Measurements from ENCODE around the gene LGALS3BP. TPM values are rescaled to one million over a fixed set of nuclear protein-coding genes. Genes with fewer than 3 reads are reported as not detected.
"Not testable (repeated sequence)": the region's sequence is repeated elsewhere in the genome, so short reads cannot be mapped to it uniquely, and the experiment has no call there.

LGALS3BP gene
- total RNA-seq, 1 experiment from 2014 or later: 1,201 TPM

GRCh38 chr17:78973792-78974520, 5.8 kb downstream of the LGALS3BP start:
- no peak for DNase-seq (ENCODE audit: low read depth, low spot score)
- in situ Hi-C loops (cut with HindIII; ENCODE audit: low pct_unique_long_range_greater_than_20kb, low sequenced_read_pairs): loop anchor here (25.0 kb wide), 1 partner anchor 137 kb away; the partner anchor contains the start of gene USP36

- DNase-seq (ENCODE audit: low read depth, low spot score): no peak
- in situ Hi-C loops (cut with HindIII; ENCODE audit: low pct_unique_long_range_greater_than_20kb, low sequenced_read_pairs): loop anchor here (25.0 kb wide), 1 partner anchor 136 kb away; the partner anchor contains the start of gene USP36
Observed at GRCh38 chr17:78973196-78973595, 6.5 kb downstream of the LGALS3BP start.

GRCh38 chr17:78972507-78973105, 7.1 kb downstream of the LGALS3BP start:
- no peak for DNase-seq (ENCODE audit: low read depth, low spot score)
- in situ Hi-C loops (cut with HindIII; ENCODE audit: low pct_unique_long_range_greater_than_20kb, low sequenced_read_pairs): loop anchor here (25.0 kb wide), 1 partner anchor 135 kb away; the partner anchor contains the start of gene USP36

- in situ Hi-C loops (cut with HindIII; ENCODE audit: low pct_unique_long_range_greater_than_20kb, low sequenced_read_pairs): loop anchor here (25.0 kb wide), 1 partner anchor 135 kb away; the partner anchor contains the start of gene USP36
- DNase-seq (ENCODE audit: low read depth, low spot score): no peak
Observed at GRCh38 chr17:78971756-78972506, 7.8 kb downstream of the LGALS3BP start.

GRCh38 chr17:78970834-78971755, 8.6 kb downstream of the LGALS3BP start:
- DNase-seq (ENCODE audit: low read depth, low spot score): peak; percentile 93
- in situ Hi-C loops (cut with HindIII; ENCODE audit: low pct_unique_long_range_greater_than_20kb, low sequenced_read_pairs): loop anchor here (25.0 kb wide), 1 partner anchor 134 kb away; the partner anchor contains the start of gene USP36

GRCh38 chr17:78969865-78970264, 9.9 kb downstream of the LGALS3BP start:
- no peak for DNase-seq (ENCODE audit: low read depth, low spot score)
- in situ Hi-C loops (cut with HindIII; ENCODE audit: low pct_unique_long_range_greater_than_20kb, low sequenced_read_pairs): loop anchor here (25.0 kb wide), 1 partner anchor 133 kb away; the partner anchor contains the start of gene USP36

GRCh38 chr17:78967782-78968362, 11.9 kb downstream of the LGALS3BP start:
- DNase-seq (ENCODE audit: low read depth, low spot score): no peak
- in situ Hi-C loops (cut with HindIII; ENCODE audit: low pct_unique_long_range_greater_than_20kb, low sequenced_read_pairs): loop anchor here (25.0 kb wide), 1 partner anchor 131 kb away; the partner anchor contains the start of gene USP36

- in situ Hi-C loops (cut with HindIII; ENCODE audit: low pct_unique_long_range_greater_than_20kb, low sequenced_read_pairs): loop anchor here (25.0 kb wide), 1 partner anchor 130 kb away; the partner anchor contains the start of gene USP36
- DNase-seq (ENCODE audit: low read depth, low spot score): no peak
Observed at GRCh38 chr17:78966910-78967600, 12.7 kb downstream of the LGALS3BP start.

GRCh38 chr17:78966123-78966813, 13.5 kb downstream of the LGALS3BP start:
- no peak for DNase-seq (ENCODE audit: low read depth, low spot score)
- in situ Hi-C loops (cut with HindIII; ENCODE audit: low pct_unique_long_range_greater_than_20kb, low sequenced_read_pairs): loop anchor here (25.0 kb wide), 1 partner anchor 129 kb away; the partner anchor contains the start of gene USP36

GRCh38 chr17:78965491-78965924, 14.2 kb downstream of the LGALS3BP start:
- DNase-seq (ENCODE audit: low read depth, low spot score): no peak
- in situ Hi-C loops (cut with HindIII; ENCODE audit: low pct_unique_long_range_greater_than_20kb, low sequenced_read_pairs): loop anchor here (25.0 kb wide), 1 partner anchor 128 kb away; the partner anchor contains the start of gene USP36

- in situ Hi-C loops (cut with HindIII; ENCODE audit: low pct_unique_long_range_greater_than_20kb, low sequenced_read_pairs): loop anchor here (25.0 kb wide), 1 partner anchor 126 kb away; the partner anchor contains the start of gene USP36
Observed at GRCh38 chr17:78963378-78963777, 16.3 kb downstream of the LGALS3BP start.

GRCh38 chr17:78962984-78963348, 16.8 kb downstream of the LGALS3BP start:
- in situ Hi-C loops (cut with HindIII; ENCODE audit: low pct_unique_long_range_greater_than_20kb, low sequenced_read_pairs): loop anchor here (25.0 kb wide), 1 partner anchor 126 kb away; the partner anchor contains the start of gene USP36
- DNase-seq (ENCODE audit: low read depth, low spot score): not testable (repeated sequence)

More at GRCh38 chr17:78963378-78963777, 16.3 kb downstream of the LGALS3BP start:
- DNase-seq (ENCODE audit: low read depth, low spot score): no peak

- in situ Hi-C loops (cut with HindIII; ENCODE audit: low pct_unique_long_range_greater_than_20kb, low sequenced_read_pairs): loop anchor here (25.0 kb wide), 1 partner anchor 125 kb away; the partner anchor contains the start of gene USP36
- no peak for DNase-seq (ENCODE audit: low read depth, low spot score)
Observed at GRCh38 chr17:78962345-78962983, 17.3 kb downstream of the LGALS3BP start.

- in situ Hi-C loops (cut with HindIII; ENCODE audit: low pct_unique_long_range_greater_than_20kb, low sequenced_read_pairs): loop anchor here (25.0 kb wide), 1 partner anchor 124 kb away; the partner anchor contains the start of gene USP36
- no peak for DNase-seq (ENCODE audit: low read depth, low spot score)
Observed at GRCh38 chr17:78961571-78961970, 18.2 kb downstream of the LGALS3BP start.

All from SK-MEL-5 (cell line).